NCI-H187 treated with DMSO at 0.1 percent for 48 hours (cell line): ENCODE measurements around the gene PCDHGB4.
"Not testable (repeated sequence)": the region's sequence is repeated elsewhere in the genome, so short reads cannot be mapped to it uniquely, and the experiment has no call there.

Experiments
- DNase-seq: peaks from one replicate; lab custom pipeline; 2025; lab: John Stamatoyannopoulos, UW

PCDHGB4 gene

GRCh38 chr5:141430332-141431113 lies 43.0 kb downstream of the PCDHGB4 start, which contains the start of gene PCDHGA12:
Gene PCDHGA12 (plus strand): TSS chr5:141430507. CDS start chr5:141430760, 253 bp downstream.
- no peak for DNase-seq

DNA sequence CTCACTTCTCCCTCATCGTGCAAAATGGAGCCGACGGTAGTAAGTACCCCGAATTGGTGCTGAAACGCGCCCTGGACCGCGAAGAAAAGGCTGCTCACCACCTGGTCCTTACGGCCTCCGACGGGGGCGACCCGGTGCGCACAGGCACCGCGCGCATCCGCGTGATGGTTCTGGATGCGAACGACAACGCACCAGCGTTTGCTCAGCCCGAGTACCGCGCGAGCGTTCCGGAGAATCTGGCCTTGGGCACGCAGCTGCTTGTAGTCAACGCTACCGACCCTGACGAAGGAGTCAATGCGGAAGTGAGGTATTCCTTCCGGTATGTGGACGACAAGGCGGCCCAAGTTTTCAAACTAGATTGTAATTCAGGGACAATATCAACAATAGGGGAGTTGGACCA lies 43.8 kb downstream of the PCDHGB4 start:
- no peak for DNase-seq

DNA sequence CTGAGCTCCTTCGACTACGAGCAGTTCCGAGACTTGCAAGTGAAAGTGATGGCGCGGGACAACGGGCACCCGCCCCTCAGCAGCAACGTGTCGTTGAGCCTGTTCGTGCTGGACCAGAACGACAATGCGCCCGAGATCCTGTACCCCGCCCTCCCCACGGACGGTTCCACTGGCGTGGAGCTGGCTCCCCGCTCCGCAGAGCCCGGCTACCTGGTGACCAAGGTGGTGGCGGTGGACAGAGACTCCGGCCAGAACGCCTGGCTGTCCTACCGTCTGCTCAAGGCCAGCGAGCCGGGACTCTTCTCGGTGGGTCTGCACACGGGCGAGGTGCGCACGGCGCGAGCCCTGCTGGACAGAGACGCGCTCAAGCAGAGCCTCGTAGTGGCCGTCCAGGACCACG lies 44.8 kb downstream of the PCDHGB4 start:
- not testable (repeated sequence) for DNase-seq

GRCh38 chr5:141432726-141433125 lies 45.2 kb downstream of the PCDHGB4 start:
- DNase-seq = not testable (repeated sequence)

GRCh38 chr5:141434006-141434405 lies 46.5 kb downstream of the PCDHGB4 start:
- DNase-seq = no peak

GRCh38 chr5:141437221-141437620 lies 49.7 kb downstream of the PCDHGB4 start:
- no peak for DNase-seq

DNA sequence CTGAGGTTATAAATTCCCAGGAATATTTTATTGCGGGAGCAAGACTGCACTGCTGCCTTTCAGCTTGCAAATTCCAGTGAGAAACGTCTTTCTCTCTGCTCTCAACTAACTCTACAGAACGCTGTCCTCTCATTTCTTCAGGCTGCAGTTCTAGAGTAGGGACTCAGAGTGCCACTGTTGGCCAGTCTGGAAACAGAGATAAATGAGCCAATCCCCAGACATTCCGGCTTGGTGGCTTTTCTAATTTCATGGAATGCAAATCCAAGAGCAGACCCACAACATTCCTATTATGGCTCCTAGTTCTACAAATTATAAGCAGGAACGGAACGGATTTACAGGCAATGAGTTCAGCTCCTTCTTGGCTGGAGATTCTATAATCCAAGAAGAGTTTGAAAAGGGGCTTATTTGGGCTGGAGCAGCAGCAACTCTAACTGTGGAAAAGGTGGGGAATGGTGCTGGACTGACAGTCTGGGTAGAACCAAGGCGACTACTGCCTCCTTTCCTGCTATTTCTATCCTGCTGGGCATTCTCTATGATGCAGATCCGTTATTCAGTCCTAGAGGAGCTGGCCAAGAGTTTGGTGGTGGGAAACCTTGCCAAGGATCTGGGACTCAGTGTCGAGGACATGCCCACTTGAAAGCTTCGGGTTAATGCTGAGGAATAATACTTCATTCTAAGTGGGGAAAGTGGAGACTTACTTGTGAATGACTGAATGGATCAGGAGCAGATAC lies 52.1 kb downstream of the PCDHGB4 start:
- no peak for DNase-seq
